ENCODE measurements around the gene COPA. TPM values are rescaled to one million over a fixed set of nuclear protein-coding genes. Genes with fewer than 3 reads are reported as not detected.

COPA gene
- total RNA-seq, 2 donors from 2014 or later = 123 to 129 TPM

GRCh38 chr1:160251011-160251410, 92.0 kb downstream of the COPA start:
- Histone ChIP-seq H3K27ac (no peak overlapping the region), H3K9me3 (no peaks in the 10 kb centered on the region), H3K27me3 (replicated peaks; ENCODE audit: insufficient read depth) (no peaks in the 10 kb centered on the region), H3K4me1 (replicated peaks) (no peaks in the 10 kb centered on the region), H3K36me3 (no peaks in the 10 kb centered on the region), H3K4me3 (no peak overlapping the region)
- no peak for TF ChIP-seq POLR2A (IDR thresholded peaks at IDR 0.05)
- no peak for TF ChIP-seq CTCF (IDR thresholded peaks at IDR 0.05)
- no peak for TF ChIP-seq POLR2AphosphoS5 (IDR thresholded peaks at IDR 0.05)
- intact Hi-C loops (cut with DNase I) = loop anchor here (5.0 kb wide), 2 partner anchors 59 to 149 kb away; partner anchors contain the start of gene CASQ1
- DNase-seq (ENCODE audit: low spot score) = no peak

DNA sequence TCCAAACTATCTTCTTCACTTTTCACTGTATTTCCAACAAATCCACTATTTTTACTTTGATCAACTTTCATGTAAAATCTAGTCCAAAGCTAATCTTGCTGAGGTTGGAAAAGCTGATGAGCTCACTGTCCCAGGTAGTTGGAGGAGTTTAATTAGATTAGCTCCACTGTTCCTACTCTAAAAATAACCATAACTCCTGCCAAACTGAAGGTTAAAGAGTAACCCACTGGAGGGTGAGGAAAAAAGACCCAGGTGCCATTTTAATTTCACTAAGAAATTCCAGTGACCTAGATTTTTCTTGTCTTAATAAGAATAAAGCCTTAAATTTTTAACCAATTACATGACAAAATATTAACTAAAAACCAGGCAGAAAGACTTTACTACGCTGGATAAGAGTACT, 96.0 kb downstream of the COPA start:
- H3K27me3 ChIP-seq (replicated peaks; ENCODE audit: insufficient read depth) = no peaks in the 10 kb centered on the region
- 95% methylated on average over 1 of the region's 1 CpG for WGBS
- TF ChIP-seq POLR2AphosphoS5 (IDR thresholded peaks at IDR 0.05) = no peak
- no peak for TF ChIP-seq POLR2A (IDR thresholded peaks at IDR 0.05)
- TF ChIP-seq CTCF (IDR thresholded peaks at IDR 0.05) = no peak
- H3K36me3 ChIP-seq = no peaks in the 10 kb centered on the region
- no peak overlapping the region for H3K27ac ChIP-seq
- intact Hi-C loops (cut with DNase I) = no loop called here
- no peak for DNase-seq (ENCODE audit: low spot score)
- no peaks in the 10 kb centered on the region for H3K4me1 ChIP-seq (replicated peaks)
- no peak overlapping the region for H3K4me3 ChIP-seq
- H3K9me3 ChIP-seq = no peaks in the 10 kb centered on the region

- 90% methylated on average over 1 of the region's 1 CpG for WGBS
- intact Hi-C loops (cut with DNase I) = no loop called here
Measured at GRCh38 chr1:160245434-160245833, 97.6 kb downstream of the COPA start.

DNA sequence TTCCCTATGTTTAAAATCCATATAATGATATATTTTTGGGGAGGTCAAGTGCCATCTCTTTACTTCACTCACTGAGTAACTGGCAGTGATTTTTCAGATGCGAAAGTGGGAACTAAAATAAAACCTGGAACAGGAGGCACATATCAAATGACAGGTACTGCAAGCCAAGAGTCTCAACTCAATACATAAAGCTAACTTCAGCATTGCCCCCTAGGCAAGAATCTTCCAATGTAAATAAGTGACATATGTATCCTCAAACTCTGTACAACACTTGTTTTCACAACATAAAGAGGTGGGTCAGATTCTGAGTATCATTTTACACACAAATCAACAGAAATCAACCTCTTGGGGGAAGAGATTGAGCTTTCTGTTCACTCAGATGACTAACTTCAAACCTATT, 98.8 kb downstream of the COPA start:
- 18% methylated on average over 1 of the region's 1 CpG for WGBS
- no peaks in the 10 kb centered on the region for H3K9me3 ChIP-seq
- no peaks in the 10 kb centered on the region for H3K27me3 ChIP-seq (replicated peaks; ENCODE audit: insufficient read depth)
- H3K4me1 ChIP-seq (replicated peaks) = no peaks in the 10 kb centered on the region
- H3K27ac ChIP-seq = no peak overlapping the region
- peaks cover 0 to 10% of the 10 kb centered on the region in 2 donors for H3K36me3 ChIP-seq
- no peak for TF ChIP-seq CTCF (IDR thresholded peaks at IDR 0.05)
- DNase-seq (ENCODE audit: low spot score) = no peak
- intact Hi-C loops (cut with DNase I) = no loop called here
- H3K4me3 ChIP-seq = no peak overlapping the region

More at GRCh38 chr1:160245434-160245833, 97.6 kb downstream of the COPA start:
- Histone ChIP-seq H3K4me3 (no peak overlapping the region), H3K27me3 (replicated peaks; ENCODE audit: insufficient read depth) (no peaks in the 10 kb centered on the region), H3K4me1 (replicated peaks) (no peaks in the 10 kb centered on the region), H3K36me3 (no peaks in the 10 kb centered on the region), H3K9me3 (no peaks in the 10 kb centered on the region), H3K27ac (no peak overlapping the region)
- TF ChIP-seq POLR2A (IDR thresholded peaks at IDR 0.05) (no peak), CTCF (IDR thresholded peaks at IDR 0.05) (no peak), POLR2AphosphoS5 (IDR thresholded peaks at IDR 0.05) (no peak)
- no peak for DNase-seq (ENCODE audit: low spot score)

DNA sequence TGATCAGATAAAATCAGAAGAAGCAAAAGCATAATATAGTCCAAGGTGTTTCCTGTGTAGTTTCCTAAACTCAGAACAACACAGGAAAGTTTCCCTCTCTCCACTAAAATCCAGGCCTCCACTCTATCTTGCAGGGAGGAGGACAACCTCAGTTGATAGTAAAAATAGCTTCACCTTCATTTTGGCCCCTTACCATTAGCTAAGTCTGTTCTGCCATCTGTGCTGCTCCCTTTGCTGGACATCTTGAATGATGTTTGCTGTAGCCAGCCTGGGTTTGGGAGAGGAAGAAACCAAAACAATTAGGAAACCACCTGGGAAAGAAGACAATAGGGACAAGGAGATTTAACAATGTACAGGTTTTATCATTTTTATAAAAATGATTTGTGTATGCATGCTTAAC, 99.3 kb downstream of the COPA start:
- H3K27me3 ChIP-seq (replicated peaks; ENCODE audit: insufficient read depth) = no peaks in the 10 kb centered on the region
- TF ChIP-seq POLR2AphosphoS5 (IDR thresholded peaks at IDR 0.05) (no peak), POLR2A (IDR thresholded peaks at IDR 0.05) (no peak), CTCF (IDR thresholded peaks at IDR 0.05) (no peak)
- no peak for DNase-seq (ENCODE audit: low spot score)
- no peak overlapping the region for H3K4me3 ChIP-seq
- no peaks in the 10 kb centered on the region for H3K4me1 ChIP-seq (replicated peaks)
- H3K27ac ChIP-seq = no peak overlapping the region
- no peaks in the 10 kb centered on the region for H3K9me3 ChIP-seq
- H3K36me3 ChIP-seq = peaks cover 0 to 11% of the 10 kb centered on the region in 2 donors
- intact Hi-C loops (cut with DNase I) = no loop called here
